Coronary artery (tissue), 2 donors: ENCODE data around the gene FCMR.

Experiments used
- DNase-seq: peaks from one replicate; pipeline ENCODE4 v3.0.0-alpha.2; 2017; ENCODE audit warnings: low spot score
- H3K27ac ChIP-seq, 2 donors: fragments of 200-600 bp; sonication (generic); one replicate each; pipeline ENCODE4 v1.5.1; 2016 to 2019
- H3K4me3 ChIP-seq: fragments of 200-600 bp; sonication (generic); 2 replicates; pipeline ENCODE4 v1.5.1; 2016; ENCODE audit warnings: mild to moderate bottlenecking, moderate library complexity
- TF ChIP-seq, protein P1 (sequence below): fragments of 200-600 bp; sonication (generic); IDR thresholded peaks from one replicate; pipeline ENCODE4 v1.5.1; 2019; ENCODE audit warnings: antibody characterized with exemption

FCMR gene

DNA sequence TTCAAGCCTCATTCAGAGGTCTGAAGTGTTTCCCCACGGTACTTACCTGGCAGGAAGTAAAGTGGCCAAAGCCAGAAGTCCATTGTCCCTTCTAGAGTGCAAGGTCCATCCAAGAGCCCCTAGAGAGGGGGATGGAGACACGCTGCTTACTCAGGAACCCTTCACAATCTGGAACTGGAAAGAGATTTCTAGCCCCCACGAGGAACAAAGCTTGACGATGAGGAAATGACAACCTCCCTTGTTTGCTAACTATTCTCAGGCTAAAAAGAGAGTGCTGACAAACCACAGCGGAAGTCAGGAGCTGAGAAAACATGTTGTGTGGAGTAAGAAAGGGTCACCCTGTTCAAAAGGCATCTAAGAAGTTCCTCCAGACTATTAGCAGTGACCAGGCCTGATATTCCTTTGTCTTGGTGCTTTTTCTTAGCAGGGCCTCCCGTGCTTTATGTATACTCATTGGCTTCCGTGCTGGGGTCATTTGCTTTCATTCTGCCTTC is at the start of gene FCMR:
Gene FCMR (minus strand): TSS at position 170 of the 494 bp plus-strand sequence. CDS start 87 bp downstream, at position 83.
- TF ChIP-seq, protein P1, sequence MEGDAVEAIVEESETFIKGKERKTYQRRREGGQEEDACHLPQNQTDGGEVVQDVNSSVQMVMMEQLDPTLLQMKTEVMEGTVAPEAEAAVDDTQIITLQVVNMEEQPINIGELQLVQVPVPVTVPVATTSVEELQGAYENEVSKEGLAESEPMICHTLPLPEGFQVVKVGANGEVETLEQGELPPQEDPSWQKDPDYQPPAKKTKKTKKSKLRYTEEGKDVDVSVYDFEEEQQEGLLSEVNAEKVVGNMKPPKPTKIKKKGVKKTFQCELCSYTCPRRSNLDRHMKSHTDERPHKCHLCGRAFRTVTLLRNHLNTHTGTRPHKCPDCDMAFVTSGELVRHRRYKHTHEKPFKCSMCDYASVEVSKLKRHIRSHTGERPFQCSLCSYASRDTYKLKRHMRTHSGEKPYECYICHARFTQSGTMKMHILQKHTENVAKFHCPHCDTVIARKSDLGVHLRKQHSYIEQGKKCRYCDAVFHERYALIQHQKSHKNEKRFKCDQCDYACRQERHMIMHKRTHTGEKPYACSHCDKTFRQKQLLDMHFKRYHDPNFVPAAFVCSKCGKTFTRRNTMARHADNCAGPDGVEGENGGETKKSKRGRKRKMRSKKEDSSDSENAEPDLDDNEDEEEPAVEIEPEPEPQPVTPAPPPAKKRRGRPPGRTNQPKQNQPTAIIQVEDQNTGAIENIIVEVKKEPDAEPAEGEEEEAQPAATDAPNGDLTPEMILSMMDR: no peak
- no peak for DNase-seq
- peak within 1 kb of the TSS in 1 of 2 donors; percentile 58 for H3K27ac ChIP-seq
- H3K4me3 ChIP-seq: no peak within 1 kb of the TSS

GRCh38 chr1:206971029-206971655 is 49.4 kb upstream of the FCMR start:
- Histone ChIP-seq H3K4me3 (no peak overlapping the region), H3K27ac (no peak overlapping the region)
- DNase-seq: no peak
- TF ChIP-seq, protein P1: no peak

DNA sequence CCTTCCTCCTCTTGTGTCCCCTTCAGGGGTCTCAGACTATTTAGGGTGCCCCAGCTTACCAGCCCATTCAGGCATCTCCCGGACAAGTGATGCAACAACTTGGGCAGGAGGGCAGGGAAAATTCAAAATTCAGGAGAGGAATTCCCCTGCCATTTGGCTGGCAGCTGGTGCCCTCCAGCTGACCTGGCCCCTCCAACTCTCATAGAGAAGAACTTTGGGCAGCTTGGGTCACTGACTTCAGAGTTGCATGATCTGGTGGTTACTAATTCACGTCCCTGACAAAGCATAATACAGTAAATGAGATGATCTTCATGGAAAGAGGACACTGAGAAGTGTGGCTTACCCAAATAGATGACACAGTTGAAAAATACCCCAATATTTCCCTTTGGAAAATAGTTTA is 48.7 kb upstream of the FCMR start, which contains the start of gene FCAMR:
Gene FCAMR (minus strand): TSS at position 15 of the 400 bp plus-strand sequence. CDS start 335 bp downstream, outside the sequence.
- Histone ChIP-seq H3K27ac (no peak within 1 kb of the TSS), H3K4me3 (no peak within 1 kb of the TSS)
- TF ChIP-seq, protein P1: no peak
- DNase-seq: no peak

GRCh38 chr1:206969090-206969489 is 47.3 kb upstream of the FCMR start:
- Histone ChIP-seq H3K27ac (no peak overlapping the region), H3K4me3 (no peak overlapping the region)

GRCh38 chr1:206967096-206967849 is 45.5 kb upstream of the FCMR start:
- DNase-seq: no peak
- TF ChIP-seq, protein P1: no peak
- Histone ChIP-seq H3K27ac (no peak overlapping the region), H3K4me3 (no peak overlapping the region)

More at GRCh38 chr1:206969090-206969489, 47.3 kb upstream of the FCMR start:
- DNase-seq: no peak
- TF ChIP-seq, protein P1: no peak

- no peak for DNase-seq
- Histone ChIP-seq H3K27ac (no peak overlapping the region), H3K4me3 (no peak overlapping the region)
- TF ChIP-seq, protein P1: no peak
Measured at GRCh38 chr1:206965781-206966180, 44.0 kb upstream of the FCMR start.
